Activated CD4-positive, CD25-positive, alpha-beta regulatory T cell treated with anti-CD3 and anti-CD28 coated beads, Interleukin-2, amount 50 U/mL, for 72 hours (primary cell): ENCODE results near the gene HSD17B13.
"Not testable (repeated sequence)": the region's sequence is repeated elsewhere in the genome, so short reads cannot be mapped to it uniquely, and the experiment has no call there.

Source experiments
- DNase-seq: peaks from one replicate; pipeline ENCODE4 v3.0.0; 2021

The HSD17B13 gene

GRCh38 chr4:87322754-87323153, at the start of gene HSD17B13:
Gene HSD17B13, minus strand, starts transcription at chr4:87322882. Its CDS starts 41 bp downstream, at chr4:87322841.
- no peak for DNase-seq

- no peak for DNase-seq
Measured at GRCh38 chr4:87370068-87370467, 47.4 kb upstream of the HSD17B13 start.

- no peak for DNase-seq
Measured at GRCh38 chr4:87366521-87367162, 44.0 kb upstream of the HSD17B13 start.

GRCh38 chr4:87365348-87365747, 42.7 kb upstream of the HSD17B13 start:
- DNase-seq, result no peak

- DNase-seq, result no peak
Measured at GRCh38 chr4:87363552-87363951, 40.9 kb upstream of the HSD17B13 start.

GRCh38 chr4:87360338-87360935, 37.8 kb upstream of the HSD17B13 start:
- DNase-seq, result no peak

GRCh38 chr4:87359258-87359657, 36.6 kb upstream of the HSD17B13 start:
- DNase-seq, result no peak

GRCh38 chr4:87356832-87357526, 34.3 kb upstream of the HSD17B13 start:
- DNase-seq, result no peak

- DNase-seq, result no peak
Measured at GRCh38 chr4:87354168-87355102, 31.8 kb upstream of the HSD17B13 start.

GRCh38 chr4:87353592-87353991, 30.9 kb upstream of the HSD17B13 start:
- no peak for DNase-seq

GRCh38 chr4:87345139-87345538, 22.5 kb upstream of the HSD17B13 start:
- DNase-seq, result no peak

GRCh38 chr4:87342872-87343271, 20.2 kb upstream of the HSD17B13 start:
- no peak for DNase-seq

GRCh38 chr4:87341954-87342635, 19.4 kb upstream of the HSD17B13 start:
- DNase-seq, result not testable (repeated sequence)

GRCh38 chr4:87339440-87339839, 16.8 kb upstream of the HSD17B13 start:
- DNase-seq, result no peak

GRCh38 chr4:87337361-87337760, 14.7 kb upstream of the HSD17B13 start:
- no peak for DNase-seq

- no peak for DNase-seq
Measured at GRCh38 chr4:87333267-87333666, 10.6 kb upstream of the HSD17B13 start.

- no peak for DNase-seq
Measured at GRCh38 chr4:87330761-87331160, 8.1 kb upstream of the HSD17B13 start.

- no peak for DNase-seq
Measured at GRCh38 chr4:87327136-87327535, 4.5 kb upstream of the HSD17B13 start.

GRCh38 chr4:87326460-87326859, 3.8 kb upstream of the HSD17B13 start:
- DNase-seq, result no peak

- no peak for DNase-seq
Measured at GRCh38 chr4:87321888-87322287, 794 bp downstream of the HSD17B13 start.

- DNase-seq, result no peak
Measured at GRCh38 chr4:87317527-87317926, 5.2 kb downstream of the HSD17B13 start.

GRCh38 chr4:87316961-87317360, 5.7 kb downstream of the HSD17B13 start:
- no peak for DNase-seq
